ENCODE data around the gene ZNF587B. TPM values are rescaled to one million over a fixed set of nuclear protein-coding genes. Genes with fewer than 3 reads are reported as not detected.
A peak's percentile ranks its signal among the peaks of the same experiment; 100 is the strongest.
"Not testable (repeated sequence)": the region's sequence is repeated elsewhere in the genome, so short reads cannot be mapped to it uniquely, and the experiment has no call there.

The ZNF587B gene
- total RNA-seq, 1 donor = 24.2 TPM

DNA sequence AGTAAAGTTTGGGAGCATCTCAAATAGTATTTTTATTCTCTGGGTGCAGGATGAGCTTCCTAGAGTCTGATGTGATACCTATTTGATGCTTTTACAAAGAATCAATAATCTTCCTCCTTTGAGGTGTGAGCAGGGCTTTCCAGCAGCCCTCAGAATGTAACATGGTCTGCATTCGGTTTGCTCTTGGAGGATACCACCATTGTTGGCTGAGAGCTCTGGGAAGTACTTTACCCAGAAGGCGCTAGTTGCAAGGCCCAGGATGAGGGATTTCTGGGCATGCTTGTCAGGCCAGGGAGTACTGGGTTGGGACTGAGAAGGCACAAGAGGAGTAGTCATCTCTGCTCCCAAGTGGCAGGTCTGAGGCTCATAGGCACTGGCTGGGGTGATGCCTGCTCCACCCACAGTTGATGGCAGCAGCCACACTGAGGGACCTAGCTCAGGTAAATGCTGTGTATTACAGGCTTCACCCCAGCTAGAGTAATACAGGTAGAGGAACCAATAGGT, 19.1 kb downstream of the ZNF587B start:
- H3K27me3 ChIP-seq (ENCODE audit: insufficient read depth, low read length); DNase-seq (ENCODE audit: insufficient read length, low spot score, missing footprints); H2AFZ ChIP-seq (ENCODE audit: low read length); H3K4me1 ChIP-seq (ENCODE audit: insufficient read depth, low read length); H3K9me3 ChIP-seq (ENCODE audit: low read depth, low read length); H3K36me3 ChIP-seq (ENCODE audit: insufficient read depth, low read length): not testable (repeated sequence)
- peak overlapping the region; percentile 89 for H3K4me3 ChIP-seq (ENCODE audit: insufficient read depth, low read length)
- peak overlapping the region; percentile 81 for H3K27ac ChIP-seq (ENCODE audit: low read depth, low read length)
- peaks cover 64% of the 10 kb centered on the region for H3K79me2 ChIP-seq (ENCODE audit: insufficient read depth, low read length)
- H4K20me1 ChIP-seq (ENCODE audit: insufficient read depth, low read length) = peaks cover 18% of the 10 kb centered on the region
- peak overlapping the region; percentile 88 for H3K4me2 ChIP-seq (ENCODE audit: insufficient read depth, low read length)

DNA sequence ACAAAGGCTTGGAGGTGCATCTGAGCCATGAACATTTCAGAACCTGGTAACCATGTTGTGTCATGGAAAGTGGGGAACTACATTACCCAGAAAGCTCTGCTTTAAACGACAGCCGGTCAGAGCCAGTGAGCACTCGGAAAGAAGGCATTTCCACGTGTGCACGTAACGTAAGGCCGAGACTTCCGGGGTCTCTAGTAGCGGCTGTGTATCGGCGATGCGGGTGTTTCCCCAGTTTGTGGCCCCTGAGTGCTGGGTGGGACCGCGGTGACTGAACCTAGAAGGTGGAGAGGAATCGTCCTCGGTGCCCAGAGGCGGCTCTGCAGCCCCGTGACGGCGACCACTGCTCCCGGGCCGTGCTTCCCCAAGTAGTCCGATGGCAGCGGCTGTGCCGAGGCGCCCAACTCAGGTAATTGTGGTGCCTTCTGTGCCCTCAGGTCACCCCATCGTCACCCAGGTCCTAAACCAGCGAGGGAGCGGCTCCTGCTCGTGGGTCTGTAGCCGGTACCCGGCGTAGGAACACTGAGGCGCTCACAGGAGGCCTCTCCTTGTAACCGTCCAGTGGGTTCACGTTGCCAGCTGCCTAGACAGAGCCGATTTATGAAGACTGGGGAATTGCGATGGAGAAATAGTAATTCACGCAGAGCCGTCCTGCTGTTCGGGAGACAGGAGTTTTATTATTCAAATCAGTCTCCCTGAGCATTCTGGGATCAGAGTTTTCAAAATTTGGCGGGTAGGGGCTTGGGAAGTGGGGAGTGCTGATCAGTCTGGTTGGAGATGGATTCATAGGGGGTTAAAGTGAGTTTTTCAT, 19.8 kb downstream of the ZNF587B start, which contains the start of gene ZNF587:
ZNF587 (plus strand) TSS at position 194 of the 808 bp plus-strand sequence; CDS start at position 374, 180 bp downstream.
- Histone ChIP-seq H3K4me2 (ENCODE audit: insufficient read depth, low read length) (peak within 1 kb of the TSS; percentile 88), H4K20me1 (ENCODE audit: insufficient read depth, low read length) (peaks cover 18% of the 10 kb centered on the region), H3K79me2 (ENCODE audit: insufficient read depth, low read length) (peaks cover 61% of the 10 kb centered on the region), H3K27ac (ENCODE audit: low read depth, low read length) (peak within 1 kb of the TSS; percentile 81), H3K4me3 (ENCODE audit: insufficient read depth, low read length) (peak within 1 kb of the TSS; percentile 89)
- H3K4me1 ChIP-seq (ENCODE audit: insufficient read depth, low read length); H3K27me3 ChIP-seq (ENCODE audit: insufficient read depth, low read length); H2AFZ ChIP-seq (ENCODE audit: low read length); H3K36me3 ChIP-seq (ENCODE audit: insufficient read depth, low read length); H3K9me3 ChIP-seq (ENCODE audit: low read depth, low read length): not testable (repeated sequence)
- peak; percentile 65 for DNase-seq (ENCODE audit: insufficient read length, low spot score, missing footprints)

DNA sequence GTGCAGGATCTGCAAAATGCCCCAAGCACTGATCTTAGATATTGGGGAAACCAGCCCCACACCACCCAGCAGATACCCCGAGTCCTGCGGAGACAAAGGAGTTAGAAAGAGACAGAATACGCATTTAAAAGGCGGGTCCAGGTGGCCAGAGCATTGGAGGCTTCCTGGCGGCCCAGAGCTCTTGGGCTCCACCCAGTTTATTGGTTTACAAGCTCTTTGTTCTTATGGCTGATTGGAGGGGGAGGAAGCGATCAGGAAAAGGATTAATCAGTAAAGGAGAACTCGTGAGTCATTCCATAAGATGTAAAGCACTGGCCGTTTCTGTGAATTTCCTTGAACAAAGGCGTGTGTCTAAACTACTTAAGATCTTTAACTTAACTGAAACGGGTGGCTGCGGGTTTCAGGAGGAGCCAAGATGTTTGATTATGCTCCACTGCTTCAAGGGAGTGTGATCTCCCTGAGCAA, 20.5 kb downstream of the ZNF587B start:
- H3K27ac ChIP-seq (ENCODE audit: low read depth, low read length) = peak overlapping the region; percentile 81
- TF ChIP-seq, protein P1, sequence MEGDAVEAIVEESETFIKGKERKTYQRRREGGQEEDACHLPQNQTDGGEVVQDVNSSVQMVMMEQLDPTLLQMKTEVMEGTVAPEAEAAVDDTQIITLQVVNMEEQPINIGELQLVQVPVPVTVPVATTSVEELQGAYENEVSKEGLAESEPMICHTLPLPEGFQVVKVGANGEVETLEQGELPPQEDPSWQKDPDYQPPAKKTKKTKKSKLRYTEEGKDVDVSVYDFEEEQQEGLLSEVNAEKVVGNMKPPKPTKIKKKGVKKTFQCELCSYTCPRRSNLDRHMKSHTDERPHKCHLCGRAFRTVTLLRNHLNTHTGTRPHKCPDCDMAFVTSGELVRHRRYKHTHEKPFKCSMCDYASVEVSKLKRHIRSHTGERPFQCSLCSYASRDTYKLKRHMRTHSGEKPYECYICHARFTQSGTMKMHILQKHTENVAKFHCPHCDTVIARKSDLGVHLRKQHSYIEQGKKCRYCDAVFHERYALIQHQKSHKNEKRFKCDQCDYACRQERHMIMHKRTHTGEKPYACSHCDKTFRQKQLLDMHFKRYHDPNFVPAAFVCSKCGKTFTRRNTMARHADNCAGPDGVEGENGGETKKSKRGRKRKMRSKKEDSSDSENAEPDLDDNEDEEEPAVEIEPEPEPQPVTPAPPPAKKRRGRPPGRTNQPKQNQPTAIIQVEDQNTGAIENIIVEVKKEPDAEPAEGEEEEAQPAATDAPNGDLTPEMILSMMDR (IDR thresholded peaks at IDR 0.05; ENCODE audit: extremely low read depth, low read depth, low read length) = no peak
- DNase-seq (ENCODE audit: insufficient read length, low spot score, missing footprints) = peak; percentile 78
- peaks cover 18% of the 10 kb centered on the region for H4K20me1 ChIP-seq (ENCODE audit: insufficient read depth, low read length)
- peaks cover 11% of the 10 kb centered on the region for H3K36me3 ChIP-seq (ENCODE audit: insufficient read depth, low read length)
- H3K4me3 ChIP-seq (ENCODE audit: insufficient read depth, low read length) = peak overlapping the region; percentile 89
- no peak overlapping the region for H2AFZ ChIP-seq (ENCODE audit: low read length)
- H3K79me2 ChIP-seq (ENCODE audit: insufficient read depth, low read length) = peaks cover 54% of the 10 kb centered on the region
- H3K27me3 ChIP-seq (ENCODE audit: insufficient read depth, low read length) = no peaks in the 10 kb centered on the region
- peak overlapping the region; percentile 88 for H3K4me2 ChIP-seq (ENCODE audit: insufficient read depth, low read length)
- no peaks in the 10 kb centered on the region for H3K9me3 ChIP-seq (ENCODE audit: low read depth, low read length)
- peaks cover 10% of the 10 kb centered on the region for H3K4me1 ChIP-seq (ENCODE audit: insufficient read depth, low read length)

DNA sequence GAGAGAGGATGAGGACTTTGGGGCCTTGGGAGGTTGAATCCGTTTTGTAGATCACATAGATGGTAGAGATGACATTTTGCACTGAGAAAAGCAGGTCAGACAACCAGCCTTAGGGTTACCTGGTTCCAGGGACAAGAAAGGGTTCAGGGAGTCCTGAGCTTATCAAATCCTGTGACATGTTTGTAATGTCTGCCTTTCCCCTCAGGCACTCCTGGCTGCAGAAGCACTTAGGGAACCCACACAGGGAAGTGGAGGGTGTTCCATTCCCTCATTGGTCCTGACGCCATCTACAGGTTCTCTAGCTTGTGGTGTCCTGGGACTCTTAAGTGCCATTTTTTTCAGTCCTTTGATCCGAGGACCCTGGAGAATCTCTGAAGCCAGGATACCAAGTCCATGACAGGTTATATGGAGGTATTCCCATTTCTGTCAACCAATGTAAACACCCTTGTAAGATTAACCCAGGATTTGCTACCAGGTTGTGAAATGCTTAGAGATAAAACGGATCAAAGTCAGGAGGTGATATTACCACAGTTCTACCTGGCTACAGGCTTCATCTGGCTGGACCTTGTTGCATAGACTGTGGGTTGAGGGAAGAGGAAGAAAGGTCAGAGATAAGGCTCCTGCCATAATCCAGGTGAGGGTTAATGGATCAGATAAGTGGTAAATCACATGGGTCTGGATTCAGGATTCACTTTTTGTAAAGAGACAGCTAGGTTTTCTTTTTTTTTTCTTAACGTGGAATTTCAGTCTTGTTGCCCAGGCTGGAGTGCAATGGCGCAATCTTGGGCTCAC, 21.9 kb downstream of the ZNF587B start:
- H3K36me3 ChIP-seq (ENCODE audit: insufficient read depth, low read length) = peaks cover 24% of the 10 kb centered on the region
- not testable (repeated sequence) for H3K27me3 ChIP-seq (ENCODE audit: insufficient read depth, low read length); H3K9me3 ChIP-seq (ENCODE audit: low read depth, low read length); H2AFZ ChIP-seq (ENCODE audit: low read length); H3K4me2 ChIP-seq (ENCODE audit: insufficient read depth, low read length); DNase-seq (ENCODE audit: insufficient read length, low spot score, missing footprints); H3K4me1 ChIP-seq (ENCODE audit: insufficient read depth, low read length); H3K27ac ChIP-seq (ENCODE audit: low read depth, low read length); H3K4me3 ChIP-seq (ENCODE audit: insufficient read depth, low read length)
- H3K79me2 ChIP-seq (ENCODE audit: insufficient read depth, low read length) = peaks cover 51% of the 10 kb centered on the region
- H4K20me1 ChIP-seq (ENCODE audit: insufficient read depth, low read length) = peaks cover 18% of the 10 kb centered on the region

DNA sequence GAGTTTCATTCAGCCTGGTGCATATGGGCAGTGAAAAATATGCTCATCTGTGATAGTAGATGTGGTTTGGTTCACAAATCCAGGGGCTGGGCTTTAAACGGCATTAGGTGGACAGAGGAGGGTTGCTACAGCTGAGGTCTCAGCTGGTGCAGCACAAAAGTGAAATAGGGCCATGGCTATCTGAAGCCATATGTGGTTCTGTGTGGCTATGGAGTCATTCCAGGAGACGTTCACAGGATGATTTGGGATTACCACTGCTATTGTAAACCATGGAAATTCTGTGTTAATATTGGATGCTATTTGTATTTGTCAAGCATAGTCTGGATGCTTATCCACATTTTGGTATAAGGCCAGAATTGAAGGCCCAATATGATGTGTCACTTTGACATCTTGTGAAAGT, 24.0 kb downstream of the ZNF587B start:
- not testable (repeated sequence) for H3K4me2 ChIP-seq (ENCODE audit: insufficient read depth, low read length); DNase-seq (ENCODE audit: insufficient read length, low spot score, missing footprints); H3K27ac ChIP-seq (ENCODE audit: low read depth, low read length); H3K9me3 ChIP-seq (ENCODE audit: low read depth, low read length); H3K4me3 ChIP-seq (ENCODE audit: insufficient read depth, low read length); H2AFZ ChIP-seq (ENCODE audit: low read length); H3K27me3 ChIP-seq (ENCODE audit: insufficient read depth, low read length); H3K4me1 ChIP-seq (ENCODE audit: insufficient read depth, low read length)
- Histone ChIP-seq H3K36me3 (ENCODE audit: insufficient read depth, low read length) (peaks cover 37% of the 10 kb centered on the region), H3K79me2 (ENCODE audit: insufficient read depth, low read length) (peaks cover 51% of the 10 kb centered on the region), H4K20me1 (ENCODE audit: insufficient read depth, low read length) (peaks cover 15% of the 10 kb centered on the region)

DNA sequence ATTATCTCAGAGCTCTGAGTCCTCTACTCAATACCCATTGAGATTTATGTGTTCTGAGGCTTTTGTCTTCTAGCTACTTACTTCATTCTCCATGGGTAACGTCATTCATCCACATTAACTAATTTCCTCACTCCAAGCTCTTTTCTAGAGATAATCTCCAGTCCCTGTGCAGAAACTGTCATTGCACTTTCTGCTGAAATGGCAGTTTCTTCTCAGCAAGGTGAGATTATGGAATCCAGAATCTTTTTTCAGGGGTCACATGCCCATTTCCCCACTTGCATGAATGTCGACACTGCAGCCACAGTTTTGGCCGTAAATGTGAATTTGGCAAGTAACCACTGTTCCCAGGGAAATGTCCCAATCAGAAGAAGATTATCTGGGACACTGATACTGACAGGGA, 32.3 kb downstream of the ZNF587B start:
- peaks cover 86% of the 10 kb centered on the region for H3K36me3 ChIP-seq (ENCODE audit: insufficient read depth, low read length)
- H2AFZ ChIP-seq (ENCODE audit: low read length); H3K4me2 ChIP-seq (ENCODE audit: insufficient read depth, low read length); H3K4me1 ChIP-seq (ENCODE audit: insufficient read depth, low read length); H4K20me1 ChIP-seq (ENCODE audit: insufficient read depth, low read length); H3K4me3 ChIP-seq (ENCODE audit: insufficient read depth, low read length); H3K27ac ChIP-seq (ENCODE audit: low read depth, low read length); H3K79me2 ChIP-seq (ENCODE audit: insufficient read depth, low read length); H3K27me3 ChIP-seq (ENCODE audit: insufficient read depth, low read length); DNase-seq (ENCODE audit: insufficient read length, low spot score, missing footprints): not testable (repeated sequence)
- H3K9me3 ChIP-seq (ENCODE audit: low read depth, low read length) = peaks cover 33% of the 10 kb centered on the region

Measured in osteoblast (primary cell).